ENCODE measurements around the gene ANG. TPM values are rescaled to one million over a fixed set of nuclear protein-coding genes. Genes with fewer than 3 reads are reported as not detected.
A peak's percentile ranks its signal among the peaks of the same experiment; 100 is the strongest.

Gene ANG
- total RNA-seq, 1 donor from 2014 or later: 29.3 TPM

- intact Hi-C loops (cut with DNase I): no loop called here
- peak; percentile 75 for DNase-seq
These were observed 5.3 kb upstream of the ANG start for GRCh38 chr14:20683125-20683890.

GRCh38 chr14:20683891-20684661 lies 4.5 kb upstream of the ANG start, which contains the start of gene RNASE4:
TSS of gene RNASE4 (plus strand) at chr14:20684560. CDS start at chr14:20699372, 14,812 bp downstream.
- H3K4me1 ChIP-seq: peaks cover 49% of the 10 kb centered on the region
- no peaks in the 10 kb centered on the region for H3K9me3 ChIP-seq
- H3K27me3 ChIP-seq (ENCODE audit: low read depth): no peaks in the 10 kb centered on the region
- H3K4me3 ChIP-seq: peak within 1 kb of the TSS; percentile 81
- peak; percentile 93 for DNase-seq
- intact Hi-C loops (cut with DNase I): no loop called here
- TF ChIP-seq CTCF (IDR thresholded peaks at IDR 0.05): no peak
- peaks cover 4% of the 10 kb centered on the region for H3K36me3 ChIP-seq
- peak within 1 kb of the TSS; percentile 100 for H3K27ac ChIP-seq
- peak; percentile 71 to 79 for ATAC-seq

More at GRCh38 chr14:20683125-20683890, 5.3 kb upstream of the ANG start:
- Histone ChIP-seq H3K36me3 (peaks cover 2% of the 10 kb centered on the region), H3K27me3 (ENCODE audit: low read depth) (no peaks in the 10 kb centered on the region), H3K4me1 (peaks cover 49% of the 10 kb centered on the region), H3K9me3 (no peaks in the 10 kb centered on the region), H3K27ac (peak overlapping the region; percentile 100), H3K4me3 (peak overlapping the region; percentile 81)
- TF ChIP-seq CTCF (IDR thresholded peaks at IDR 0.05): no peak
- ATAC-seq: peak; percentile 74 to 75

- no peak for DNase-seq
- Histone ChIP-seq H3K9me3 (no peaks in the 10 kb centered on the region), H3K27me3 (ENCODE audit: low read depth) (no peaks in the 10 kb centered on the region), H3K4me3 (peak overlapping the region; percentile 81), H3K36me3 (peaks cover 4% of the 10 kb centered on the region), H3K27ac (peak overlapping the region; percentile 100), H3K4me1 (peaks cover 45% of the 10 kb centered on the region)
- no peak for TF ChIP-seq CTCF (IDR thresholded peaks at IDR 0.05)
- no peak for ATAC-seq
- intact Hi-C loops (cut with DNase I): no loop called here
These were observed 3.7 kb upstream of the ANG start for GRCh38 chr14:20684662-20685456.

- ATAC-seq: no peak
- Histone ChIP-seq H3K27ac (peak overlapping the region; percentile 100), H3K36me3 (peaks cover 4% of the 10 kb centered on the region), H3K4me3 (peak overlapping the region; percentile 81), H3K9me3 (no peaks in the 10 kb centered on the region), H3K27me3 (ENCODE audit: low read depth) (no peaks in the 10 kb centered on the region), H3K4me1 (peaks cover 34% of the 10 kb centered on the region)
- no peak for DNase-seq
- intact Hi-C loops (cut with DNase I): no loop called here
- no peak for TF ChIP-seq CTCF (IDR thresholded peaks at IDR 0.05)
These were observed 2.0 kb upstream of the ANG start for GRCh38 chr14:20686386-20687143.
